Neutrophil (primary cell): Measurements from ENCODE around the gene TUBB4B.

ENCODE experiments used
- H3K27ac ChIP-seq: fragments of 200-600 bp; sonication (generic); 2 replicates; pipeline ENCODE4 v1.5.1; 2016; ENCODE audit warnings: mild to moderate bottlenecking, moderate library complexity
- H3K27me3 ChIP-seq: fragments of 200-600 bp; sonication (generic); 2 replicates; pipeline ENCODE4 v1.6.0; 2016; ENCODE audit warnings: mild to moderate bottlenecking
- H3K36me3 ChIP-seq: fragments of 200-600 bp; sonication (generic); 2 replicates; pipeline ENCODE4 v1.5.1; 2017
- H3K4me1 ChIP-seq, 2 experiments: fragments of 200-600 bp in 1 of 2; sonication (generic) in 1 of 2; 1 replicate in 1 of 2; 2 replicates in 1 of 2; pipeline versions ENCODE4 v1.5.1 to v1.6.1; 2013 to 2016; ENCODE audit warnings: low read depth in 1 of 2, low read length in 1 of 2, mild to moderate bottlenecking in 1 of 2, moderate library complexity in 1 of 2; ENCODE audit not compliant: control insufficient read depth in 1 of 2, insufficient read depth in 1 of 2
- H3K4me3 ChIP-seq, 2 experiments: fragments of 200-600 bp in 1 of 2; sonication (generic) in 1 of 2; 1 replicate in 1 of 2; 2 replicates in 1 of 2; pipeline ENCODE4 v1.5.1; 2013 to 2016; ENCODE audit warnings: low read depth in 1 of 2, low read length in 1 of 2, mild to moderate bottlenecking in 1 of 2, moderate library complexity in 1 of 2
- H3K9me3 ChIP-seq: fragments of 200-600 bp; sonication (generic); 2 replicates; pipeline ENCODE4 v1.5.1; 2016
- CTCF ChIP-seq: fragments of 200-600 bp; sonication (generic); IDR thresholded peaks from 2 replicates; pipeline ENCODE4 v1.5.1; 2016; ENCODE audit warnings: antibody characterized with exemption

Gene TUBB4B

GRCh38 chr9:137280474-137281344 is 39.6 kb downstream of the TUBB4B start:
- Histone ChIP-seq H3K27ac (no peak overlapping the region), H3K27me3 (no peaks in the 10 kb centered on the region), H3K4me3 (no peak overlapping the region), H3K4me1 (peaks cover 15 to 22% of the 10 kb centered on the region in 2 experiments), H3K9me3 (no peaks in the 10 kb centered on the region), H3K36me3 (peaks cover 56% of the 10 kb centered on the region)
- TF ChIP-seq CTCF: no peak

GRCh38 chr9:137281345-137282116 is 40.4 kb downstream of the TUBB4B start:
- Histone ChIP-seq H3K27ac (no peak overlapping the region), H3K4me3 (no peak overlapping the region), H3K27me3 (no peaks in the 10 kb centered on the region), H3K9me3 (no peaks in the 10 kb centered on the region), H3K4me1 (peaks cover 15 to 22% of the 10 kb centered on the region in 2 experiments), H3K36me3 (peaks cover 56% of the 10 kb centered on the region)
- TF ChIP-seq CTCF: no peak

- Histone ChIP-seq H3K4me1 (no peaks in the 10 kb centered on the region), H3K27me3 (peaks cover 4% of the 10 kb centered on the region), H3K36me3 (peaks cover 21% of the 10 kb centered on the region), H3K27ac (no peak overlapping the region), H3K9me3 (no peaks in the 10 kb centered on the region), H3K4me3 (no peak overlapping the region)
- TF ChIP-seq CTCF: no peak
Observed at GRCh38 chr9:137286975-137287383, 45.9 kb downstream of the TUBB4B start.

- Histone ChIP-seq H3K4me3 (no peak overlapping the region), H3K27ac (no peak overlapping the region), H3K4me1 (peaks cover 0 to 14% of the 10 kb centered on the region in 2 experiments), H3K36me3 (no peaks in the 10 kb centered on the region), H3K27me3 (peaks cover 65% of the 10 kb centered on the region), H3K9me3 (no peaks in the 10 kb centered on the region)
- TF ChIP-seq CTCF: no peak
Observed at GRCh38 chr9:137293094-137293481, 52.0 kb downstream of the TUBB4B start.
